ENCODE data around the gene IRF9.

IRF9 gene

GRCh38 chr14:24150993-24151392 lies 10.1 kb upstream of the IRF9 start:
- H3K4me1 ChIP-seq (ENCODE audit: control insufficient read depth in 1 of 2, insufficient read depth in 1 of 2, low read depth in 1 of 2, low read length in 1 of 2), result peaks cover 24 to 26% of the 10 kb centered on the region in 2 experiments
- H3K4me3 ChIP-seq (ENCODE audit: low read depth in 1 of 2, low read length in 1 of 2), result no peak overlapping the region
- H3K36me3 ChIP-seq, result peaks cover 72% of the 10 kb centered on the region
- H3K27me3 ChIP-seq, result no peaks in the 10 kb centered on the region
- H3K9me3 ChIP-seq, result no peaks in the 10 kb centered on the region
- TF ChIP-seq CTCF (IDR thresholded peaks at IDR 0.05), result no peak
- no peak overlapping the region for H3K27ac ChIP-seq

GRCh38 chr14:24151404-24152080 lies 9.5 kb upstream of the IRF9 start:
- H3K27ac ChIP-seq, result no peak overlapping the region
- no peaks in the 10 kb centered on the region for H3K9me3 ChIP-seq
- no peak overlapping the region for H3K4me3 ChIP-seq (ENCODE audit: low read depth in 1 of 2, low read length in 1 of 2)
- no peaks in the 10 kb centered on the region for H3K27me3 ChIP-seq
- TF ChIP-seq CTCF (IDR thresholded peaks at IDR 0.05), result no peak
- peaks cover 77% of the 10 kb centered on the region for H3K36me3 ChIP-seq
- peaks cover 20 to 22% of the 10 kb centered on the region in 2 experiments for H3K4me1 ChIP-seq (ENCODE audit: control insufficient read depth in 1 of 2, insufficient read depth in 1 of 2, low read depth in 1 of 2, low read length in 1 of 2)

GRCh38 chr14:24155100-24155499 lies 6.0 kb upstream of the IRF9 start:
- H3K9me3 ChIP-seq, result no peaks in the 10 kb centered on the region
- H3K27ac ChIP-seq, result peak overlapping the region; percentile 41
- H3K27me3 ChIP-seq, result no peaks in the 10 kb centered on the region
- peaks cover 89% of the 10 kb centered on the region for H3K36me3 ChIP-seq
- H3K4me3 ChIP-seq (ENCODE audit: low read depth in 1 of 2, low read length in 1 of 2), result no peak overlapping the region
- TF ChIP-seq CTCF (IDR thresholded peaks at IDR 0.05), result no peak
- H3K4me1 ChIP-seq (ENCODE audit: control insufficient read depth in 1 of 2, insufficient read depth in 1 of 2, low read depth in 1 of 2, low read length in 1 of 2), result peaks cover 0 to under 1% of the 10 kb centered on the region in 2 experiments

GRCh38 chr14:24156840-24157239 lies 4.2 kb upstream of the IRF9 start:
- H3K9me3 ChIP-seq, result no peaks in the 10 kb centered on the region
- peaks cover 9 to 11% of the 10 kb centered on the region in 2 experiments for H3K4me1 ChIP-seq (ENCODE audit: control insufficient read depth in 1 of 2, insufficient read depth in 1 of 2, low read depth in 1 of 2, low read length in 1 of 2)
- H3K36me3 ChIP-seq, result peaks cover 79% of the 10 kb centered on the region
- H3K4me3 ChIP-seq (ENCODE audit: low read depth in 1 of 2, low read length in 1 of 2), result no peak overlapping the region
- H3K27ac ChIP-seq, result no peak overlapping the region
- no peak for TF ChIP-seq CTCF (IDR thresholded peaks at IDR 0.05)
- H3K27me3 ChIP-seq, result no peaks in the 10 kb centered on the region

GRCh38 chr14:24157331-24157730 lies 3.7 kb upstream of the IRF9 start:
- no peak for TF ChIP-seq CTCF (IDR thresholded peaks at IDR 0.05)
- no peak overlapping the region for H3K4me3 ChIP-seq (ENCODE audit: low read depth in 1 of 2, low read length in 1 of 2)
- H3K4me1 ChIP-seq (ENCODE audit: control insufficient read depth in 1 of 2, insufficient read depth in 1 of 2, low read depth in 1 of 2, low read length in 1 of 2), result peaks cover 14 to 16% of the 10 kb centered on the region in 2 experiments
- H3K27me3 ChIP-seq, result no peaks in the 10 kb centered on the region
- no peak overlapping the region for H3K27ac ChIP-seq
- no peaks in the 10 kb centered on the region for H3K9me3 ChIP-seq
- peaks cover 75% of the 10 kb centered on the region for H3K36me3 ChIP-seq
